SW 1271 (cell line): ENCODE results near the gene PHC1.
"Not testable (repeated sequence)": the region's sequence is repeated elsewhere in the genome, so short reads cannot be mapped to it uniquely, and the experiment has no call there.

ENCODE experiments used
- DNase-seq, 2 experiments: peaks; one replicate each; lab custom pipeline; 2025; lab: John Stamatoyannopoulos, UW

Gene PHC1

DNA sequence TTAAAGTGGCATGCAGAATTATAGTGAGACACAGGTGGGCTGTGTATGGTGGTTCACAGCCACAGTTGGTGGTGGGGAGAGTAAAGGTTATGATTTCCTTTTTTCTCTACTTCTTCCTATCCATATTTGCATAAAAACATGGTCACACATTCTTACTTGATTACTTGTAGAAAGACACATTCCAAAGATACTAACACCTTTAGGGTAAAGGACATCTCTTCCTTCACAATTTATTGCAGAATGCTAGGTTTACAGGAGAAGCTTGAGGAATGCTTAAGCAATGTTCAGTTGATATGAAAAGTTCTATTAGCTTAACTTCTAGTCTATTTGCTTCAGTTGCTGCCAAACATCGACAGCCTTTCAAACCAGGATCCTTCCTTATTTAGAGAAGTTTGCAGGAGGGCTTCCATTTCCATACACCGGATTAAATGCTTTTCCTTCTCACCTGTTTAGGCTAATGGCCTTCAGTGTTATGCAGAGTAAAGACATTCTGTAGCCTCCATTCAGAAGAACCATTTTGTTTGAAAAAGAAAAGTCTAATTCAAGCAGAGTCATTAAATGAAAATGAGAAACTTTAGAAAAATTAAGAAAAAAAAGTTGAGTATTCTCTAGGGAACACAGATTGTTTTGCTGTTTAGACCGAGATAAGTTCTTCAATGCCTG lies 2.6 kb upstream of the PHC1 start:
- no peak for DNase-seq

DNA sequence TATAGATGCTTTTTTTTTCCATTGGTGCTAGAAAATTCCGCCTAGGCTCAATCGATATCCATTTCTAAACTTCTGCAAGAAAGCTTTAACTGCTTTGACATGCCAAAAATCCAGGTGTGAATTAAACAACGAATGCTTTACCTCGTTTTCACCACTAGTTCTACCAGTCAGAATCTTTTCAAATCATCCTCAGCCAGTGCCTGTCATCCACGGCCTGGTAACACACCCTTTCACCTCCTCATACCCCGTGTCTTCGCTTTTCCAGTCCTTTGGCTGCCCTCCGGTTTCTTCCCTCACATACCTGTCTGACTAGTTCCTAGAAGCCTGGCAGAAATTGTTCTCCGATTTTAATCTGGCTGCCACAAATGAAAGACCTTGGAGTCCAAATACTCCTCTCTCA lies 1.4 kb upstream of the PHC1 start:
- peak in 1 of 2 experiments; percentile 18 for DNase-seq

DNA sequence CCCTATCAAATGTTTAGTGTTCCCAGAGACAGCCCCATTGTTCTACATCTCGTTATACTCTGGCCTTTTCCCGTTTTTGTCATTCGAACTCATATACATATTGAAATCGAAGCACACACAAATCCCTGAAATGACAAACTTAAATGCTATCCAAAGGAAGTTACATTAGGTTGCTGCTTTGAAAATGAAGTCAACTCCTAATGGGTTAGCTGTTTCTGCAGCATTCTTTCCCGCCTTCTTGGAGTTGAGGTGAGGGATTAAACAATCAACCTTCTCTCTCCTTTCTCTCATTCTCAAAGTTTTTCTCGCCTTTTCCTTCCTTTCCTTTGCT lies 642 bp upstream of the PHC1 start:
- DNase-seq: no peak

DNA sequence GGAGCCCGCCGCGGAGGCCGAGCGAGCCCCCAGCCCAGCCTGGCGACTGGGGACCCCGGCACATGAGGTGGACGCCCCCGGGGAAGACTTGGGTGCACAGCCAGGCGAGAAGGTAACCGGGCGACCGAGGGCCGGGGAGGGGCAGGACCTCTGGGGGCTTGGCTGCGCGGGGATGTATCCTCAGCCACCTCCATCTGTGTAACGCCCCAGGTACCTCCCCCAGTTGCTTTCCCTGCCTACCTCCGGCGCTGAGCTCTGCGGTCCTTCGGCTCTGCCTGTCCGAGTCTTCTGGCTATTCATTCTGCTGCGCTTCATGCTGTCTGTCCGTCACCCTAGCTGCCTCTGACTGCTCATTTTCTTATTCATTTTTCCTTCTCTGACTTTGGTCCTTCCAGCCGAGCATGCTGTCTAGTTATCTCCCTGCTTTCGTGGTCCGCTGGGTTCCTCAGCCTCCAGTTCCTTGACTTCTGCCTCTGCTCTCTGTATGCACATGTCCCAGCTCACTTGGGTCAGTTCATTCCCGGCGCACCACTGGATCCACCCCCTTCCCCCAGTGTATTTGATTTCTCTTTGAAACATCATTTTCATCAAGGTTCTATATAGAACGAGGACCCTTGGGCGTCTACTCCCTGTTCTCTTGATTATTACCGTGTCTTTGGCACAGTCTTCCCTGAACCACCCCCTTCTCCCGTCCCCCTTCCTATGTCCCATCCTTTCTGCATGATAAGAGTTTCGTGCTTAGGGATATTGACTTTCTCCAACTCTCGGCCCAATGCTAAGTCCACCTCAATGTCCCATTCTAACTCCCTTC lies 612 bp downstream of the PHC1 start:
- DNase-seq: peak; percentile 62 to 86

DNA sequence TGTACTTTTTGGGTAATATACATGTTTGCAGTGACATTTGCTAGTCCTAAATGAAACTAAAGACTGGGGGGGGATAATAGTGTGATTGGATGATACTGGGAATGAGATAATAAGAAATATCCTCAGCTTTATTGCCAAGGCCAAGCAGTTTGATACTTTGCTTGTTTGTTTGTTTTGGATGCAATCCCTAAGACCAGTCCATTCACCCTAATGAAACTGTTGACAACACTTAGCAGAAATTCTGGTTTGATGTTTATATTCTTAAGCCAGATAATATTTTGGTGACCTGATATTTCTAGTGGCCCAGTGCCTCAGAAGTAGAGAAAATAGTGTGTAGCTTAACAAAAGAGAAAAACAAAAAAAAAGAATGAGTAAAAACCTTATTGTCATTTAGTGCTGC lies 1.8 kb downstream of the PHC1 start:
- DNase-seq: no peak

DNA sequence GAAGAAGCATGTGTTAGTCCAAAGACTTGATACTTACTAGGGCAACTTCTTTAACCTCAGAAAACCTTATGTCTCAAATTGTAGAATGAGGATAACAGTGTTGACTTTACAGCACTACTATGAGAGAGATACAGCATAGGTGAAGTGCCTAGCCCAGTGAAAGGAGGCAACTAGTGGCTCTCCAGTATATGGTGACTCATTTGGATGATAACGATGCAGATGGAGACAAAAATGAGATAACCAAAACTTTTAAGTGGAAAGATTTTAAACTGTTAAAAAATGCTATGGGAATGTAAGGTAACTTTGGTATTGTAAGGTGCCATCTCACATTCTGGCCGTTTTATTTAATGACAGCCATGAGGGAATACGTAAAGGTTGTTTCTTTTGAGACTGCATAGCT lies 2.7 kb downstream of the PHC1 start:
- DNase-seq: no peak

DNA sequence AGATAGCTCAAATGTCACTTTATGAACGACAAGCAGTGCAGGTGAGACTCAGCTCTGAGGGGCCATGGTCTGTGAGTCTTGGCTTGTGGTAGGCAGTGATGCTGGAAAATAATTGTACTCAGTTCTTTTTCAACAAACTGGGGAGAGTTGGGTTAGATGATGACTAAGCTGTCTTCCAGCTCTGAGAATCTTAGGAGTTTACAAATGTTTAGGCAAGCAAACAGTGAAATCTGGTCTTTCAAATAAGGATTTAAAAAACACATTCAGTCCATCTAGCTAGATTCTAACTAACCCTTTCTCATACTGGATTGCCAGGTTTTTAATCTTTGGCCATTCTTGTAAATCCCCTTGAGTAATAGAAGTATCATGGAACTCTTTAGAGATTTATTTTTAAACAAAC lies 3.4 kb downstream of the PHC1 start:
- no peak for DNase-seq

DNA sequence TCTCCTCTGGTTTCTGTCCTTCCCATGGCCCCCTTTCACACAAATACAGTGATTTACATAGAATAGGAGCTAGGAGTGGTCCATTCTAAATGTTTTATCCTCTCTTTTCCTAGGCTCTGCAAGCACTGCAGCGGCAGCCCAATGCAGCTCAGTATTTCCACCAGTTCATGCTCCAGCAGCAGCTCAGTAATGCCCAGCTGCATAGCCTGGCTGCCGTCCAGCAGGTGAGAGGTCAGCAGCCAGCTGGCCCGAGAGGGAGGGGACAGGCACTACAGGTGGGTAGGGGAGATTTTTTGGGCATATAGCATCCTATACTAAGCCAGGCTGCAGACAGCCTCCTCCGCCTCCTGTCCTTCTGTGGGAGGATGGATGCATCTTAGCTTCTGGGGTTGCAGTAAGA lies 5.3 kb downstream of the PHC1 start:
- not testable (repeated sequence) for DNase-seq

DNA sequence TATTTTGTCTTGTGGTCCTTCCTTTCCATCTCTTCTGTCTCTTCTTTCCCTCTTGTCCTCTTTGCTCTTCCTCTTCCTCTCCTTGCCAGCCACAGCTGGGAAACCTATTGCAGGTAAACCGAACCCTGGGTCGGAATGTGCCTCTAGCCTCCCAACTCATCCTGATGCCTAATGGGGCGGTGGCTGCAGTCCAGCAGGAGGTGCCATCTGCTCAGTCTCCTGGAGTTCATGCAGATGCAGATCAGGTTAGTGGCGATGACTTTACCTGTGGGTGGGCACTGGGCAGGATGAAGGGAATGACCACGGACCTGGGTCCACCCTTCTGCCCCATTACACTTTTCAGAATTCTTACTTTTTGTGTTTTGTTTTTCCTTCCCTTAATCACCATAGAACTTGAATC lies 8.2 kb downstream of the PHC1 start:
- no peak for DNase-seq

DNA sequence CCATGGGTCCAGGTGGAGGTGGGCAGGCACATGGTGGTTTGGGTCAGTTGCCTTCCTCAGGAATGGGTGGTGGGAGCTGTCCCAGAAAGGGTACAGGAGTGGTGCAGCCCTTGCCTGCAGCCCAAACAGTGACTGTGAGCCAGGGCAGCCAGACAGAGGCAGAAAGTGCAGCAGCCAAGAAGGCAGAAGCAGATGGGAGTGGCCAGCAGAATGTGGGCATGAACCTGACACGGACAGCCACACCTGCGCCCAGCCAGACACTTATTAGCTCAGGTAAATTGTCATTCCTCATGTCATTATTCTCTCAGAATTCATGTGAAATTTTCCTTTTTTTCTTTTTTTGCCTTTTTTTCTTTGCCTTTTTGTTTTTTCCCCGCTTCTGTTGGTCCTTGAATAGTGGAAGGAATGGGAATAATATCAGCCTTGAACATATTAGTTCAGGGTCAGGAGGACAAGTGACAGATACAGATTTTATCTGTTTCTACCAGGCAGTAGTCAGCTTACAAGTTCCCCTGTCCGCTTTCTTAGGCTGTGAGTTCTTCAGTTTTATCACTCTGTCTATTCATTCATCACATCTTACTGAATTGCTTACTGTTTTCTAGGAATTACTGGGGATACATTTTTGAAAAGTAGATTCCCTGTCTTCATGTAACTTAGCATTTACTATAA lies 16.5 kb downstream of the PHC1 start:
- not testable (repeated sequence) for DNase-seq

DNA sequence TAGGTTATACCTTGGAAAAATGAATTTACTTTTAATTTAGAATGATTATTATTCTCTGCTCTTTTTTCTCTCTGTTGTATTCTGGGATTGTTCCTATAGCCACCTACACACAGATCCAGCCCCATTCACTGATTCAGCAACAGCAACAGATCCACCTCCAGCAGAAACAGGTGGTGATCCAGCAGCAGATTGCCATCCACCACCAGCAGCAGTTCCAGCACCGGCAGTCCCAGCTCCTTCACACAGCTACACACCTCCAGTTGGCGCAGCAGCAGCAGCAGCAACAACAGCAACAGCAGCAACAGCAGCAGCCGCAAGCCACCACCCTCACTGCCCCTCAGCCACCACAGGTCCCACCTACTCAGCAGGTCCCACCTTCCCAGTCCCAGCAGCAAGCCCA lies 18.2 kb downstream of the PHC1 start:
- not testable (repeated sequence) for DNase-seq

DNA sequence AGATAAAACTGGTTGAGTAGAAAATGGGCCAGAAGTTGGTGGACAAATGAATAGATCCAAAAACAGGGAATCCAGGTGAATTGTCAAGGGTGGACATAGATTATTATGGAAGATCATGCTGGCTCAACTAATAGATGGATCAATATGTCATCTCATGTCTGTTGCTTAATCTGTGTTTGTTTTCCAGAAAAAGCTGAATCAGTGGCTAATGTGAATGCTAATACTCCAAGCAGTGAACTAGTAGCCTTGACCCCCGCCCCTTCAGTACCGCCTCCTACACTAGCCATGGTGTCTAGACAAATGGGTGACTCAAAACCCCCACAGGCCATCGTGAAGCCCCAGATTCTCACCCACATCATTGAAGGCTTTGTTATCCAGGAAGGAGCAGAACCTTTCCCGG lies 19.8 kb downstream of the PHC1 start:
- not testable (repeated sequence) for DNase-seq

DNA sequence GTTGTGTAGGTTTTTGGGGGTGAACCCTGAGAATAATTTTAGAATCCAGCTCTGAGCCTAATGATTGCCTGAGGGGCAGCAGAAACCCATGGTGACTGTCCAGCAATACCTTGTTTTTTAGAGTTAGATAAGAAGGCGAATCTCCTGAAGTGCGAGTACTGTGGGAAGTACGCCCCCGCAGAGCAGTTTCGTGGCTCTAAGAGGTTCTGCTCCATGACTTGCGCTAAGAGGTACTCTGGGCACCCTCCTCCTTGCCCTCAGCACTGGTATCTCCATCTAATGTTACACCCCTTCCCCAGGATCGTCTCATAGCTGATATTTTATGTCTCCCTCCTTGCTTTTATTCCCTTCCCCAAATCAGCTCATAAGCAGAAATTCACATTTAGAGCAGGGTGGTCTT lies 22.4 kb downstream of the PHC1 start:
- no peak for DNase-seq

DNA sequence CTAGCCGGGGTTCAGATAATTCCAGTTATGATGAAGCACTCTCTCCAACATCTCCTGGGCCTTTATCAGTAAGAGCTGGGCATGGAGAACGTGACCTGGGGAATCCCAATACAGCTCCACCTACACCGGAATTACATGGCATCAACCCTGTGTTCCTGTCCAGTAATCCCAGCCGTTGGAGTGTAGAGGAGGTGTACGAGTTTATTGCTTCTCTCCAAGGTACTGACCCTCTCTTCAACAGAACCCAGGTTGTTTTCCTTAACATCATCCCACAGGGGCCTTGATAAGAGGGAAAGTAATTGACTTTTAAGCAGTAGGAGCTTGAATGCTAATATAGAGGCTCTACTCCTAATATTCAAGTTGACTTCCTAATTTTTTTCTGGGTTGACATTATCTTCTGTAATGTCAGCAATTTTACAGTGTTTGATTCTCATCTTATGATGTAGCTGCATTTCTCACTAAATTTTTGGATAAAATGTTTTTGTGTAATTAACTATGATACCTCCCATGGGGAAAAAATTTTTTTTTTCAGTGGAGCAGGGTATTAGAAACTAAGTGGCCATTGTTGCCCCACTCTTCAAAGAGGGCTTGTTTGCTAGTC lies 23.6 kb downstream of the PHC1 start:
- DNase-seq: not testable (repeated sequence)

DNA sequence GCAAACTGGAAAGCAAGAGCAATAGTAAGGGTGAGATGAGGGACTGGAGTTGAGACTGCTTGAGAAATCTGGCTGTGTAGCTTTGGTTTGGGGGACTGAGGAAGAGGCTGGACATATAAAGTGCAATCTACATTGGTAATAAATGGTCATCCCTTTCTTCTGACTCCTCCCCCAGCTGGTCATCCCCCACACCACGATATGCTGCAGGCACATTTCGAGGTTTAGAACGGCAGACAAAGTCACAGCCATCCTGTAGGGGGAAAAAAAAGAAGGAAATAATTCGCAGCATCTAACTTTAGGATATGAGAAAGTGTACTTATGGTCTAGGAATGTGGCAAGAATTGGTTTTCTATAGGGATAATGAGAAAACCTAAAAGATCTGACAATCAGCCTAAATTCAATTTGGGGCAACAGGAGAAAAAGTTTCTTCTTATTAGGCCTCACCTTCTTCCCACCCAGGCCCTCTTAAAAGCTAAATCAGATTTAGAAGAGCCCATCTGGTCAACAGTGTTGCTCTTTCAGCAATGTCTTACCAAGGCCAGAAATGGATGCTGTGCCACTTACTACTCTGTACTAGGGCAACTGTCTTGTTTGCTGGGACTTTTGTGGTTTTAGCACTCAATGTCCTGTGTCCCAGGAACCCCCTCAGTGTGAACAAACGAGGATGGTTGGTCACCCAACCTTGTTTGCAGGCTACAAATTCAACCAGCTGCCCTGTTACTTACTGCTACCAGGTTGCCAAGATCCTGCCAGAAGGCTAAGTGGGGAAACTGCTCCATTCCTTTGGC lies 27.6 kb downstream of the PHC1 start:
- DNase-seq: no peak

DNA sequence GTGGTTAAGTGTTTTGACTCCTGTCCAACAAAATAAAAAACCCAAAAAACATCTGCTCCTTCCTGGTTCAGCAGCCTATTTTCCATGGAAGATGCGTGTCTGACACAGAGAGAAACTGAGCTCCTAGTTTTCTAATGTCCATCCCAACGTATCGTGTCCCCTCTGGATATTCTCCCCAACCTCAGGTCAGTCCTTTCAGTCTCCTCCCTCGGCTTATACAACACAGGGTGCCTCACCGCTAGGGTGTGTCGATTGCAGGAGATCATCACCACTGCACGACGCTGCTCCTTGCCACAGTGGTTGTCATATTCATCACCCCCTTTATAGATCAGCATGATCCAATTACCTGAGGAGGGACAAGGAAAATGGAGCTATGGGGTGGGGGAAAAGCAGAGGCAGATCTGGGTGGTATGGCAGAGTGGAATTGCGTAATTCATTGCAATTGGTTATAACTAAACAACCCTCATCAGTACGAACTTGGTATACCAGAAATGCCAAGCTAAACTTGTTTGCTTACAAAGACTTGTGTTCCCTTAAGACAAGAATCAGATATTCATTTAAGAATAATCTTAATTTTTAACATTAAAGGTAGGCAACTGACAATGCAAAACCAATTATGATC lies 29.4 kb downstream of the PHC1 start:
- no peak for DNase-seq

DNA sequence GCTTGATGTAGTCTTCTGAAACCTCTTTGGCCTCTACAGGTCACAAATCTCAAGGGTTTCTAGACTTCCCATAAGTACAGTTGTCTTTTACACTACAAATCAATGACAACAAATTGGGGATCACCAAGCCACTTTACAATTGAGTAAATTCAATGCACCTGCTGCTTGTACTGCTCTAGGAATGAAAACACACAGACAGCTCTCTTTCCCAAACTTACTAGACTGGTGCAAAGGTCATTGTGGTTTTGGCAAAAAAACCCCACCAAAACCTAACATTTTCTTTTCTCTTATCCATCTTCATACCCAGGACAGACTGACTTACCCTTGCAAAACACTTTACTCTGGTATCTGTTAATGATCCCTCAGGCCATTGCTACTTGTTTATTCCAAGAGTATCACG lies 32.4 kb downstream of the PHC1 start:
- DNase-seq: no peak

DNA sequence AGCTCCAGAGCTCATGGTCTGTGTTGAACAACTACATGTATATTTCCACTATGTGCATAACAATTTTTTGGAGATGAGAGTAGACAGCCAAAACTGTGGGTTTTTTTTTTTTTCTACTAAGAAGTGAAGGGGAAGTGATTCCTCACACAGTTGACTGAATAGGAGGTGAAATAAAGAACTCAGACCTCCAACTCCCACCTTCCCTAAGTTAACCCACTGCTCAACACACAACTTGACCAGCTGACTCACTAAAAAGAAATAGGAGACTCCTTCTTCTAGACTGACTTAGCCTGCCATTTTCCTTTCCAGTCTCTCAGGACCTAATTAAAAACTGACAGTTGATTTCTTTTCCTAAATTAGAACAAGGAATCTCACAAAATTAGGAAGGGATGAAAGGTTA lies 33.4 kb downstream of the PHC1 start:
- DNase-seq: no peak

DNA sequence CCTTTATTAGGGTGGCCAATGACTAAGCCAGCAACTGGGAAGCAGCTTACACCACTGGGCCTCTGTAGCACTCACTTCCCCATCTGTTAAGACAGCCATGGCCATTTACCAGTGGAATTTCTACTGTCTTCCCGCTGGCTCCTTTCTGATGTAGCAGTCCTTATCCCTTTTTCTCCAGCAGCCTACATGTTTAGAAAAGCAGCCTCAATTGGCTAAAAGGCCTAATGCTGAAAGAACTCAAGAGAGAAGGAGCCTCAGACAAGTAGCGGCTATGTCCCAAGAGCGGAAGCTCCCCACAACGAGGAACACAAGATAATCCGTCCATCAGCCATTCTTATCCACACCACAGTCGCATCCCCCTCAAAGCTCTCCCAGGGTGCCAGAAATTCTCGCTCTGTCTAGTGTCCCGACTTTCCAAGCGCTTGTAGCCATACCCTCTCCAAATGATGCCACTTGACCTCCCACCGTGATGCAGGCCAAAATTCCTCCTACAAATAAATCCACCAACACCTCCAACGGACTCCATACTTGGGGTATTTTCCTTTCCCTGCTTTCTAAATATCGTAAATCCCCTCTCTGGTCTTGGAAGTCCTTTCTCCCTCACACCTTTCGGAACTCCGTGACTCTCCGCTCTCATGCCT lies 34.5 kb downstream of the PHC1 start:
- DNase-seq: peak in 1 of 2 experiments; percentile 27

DNA sequence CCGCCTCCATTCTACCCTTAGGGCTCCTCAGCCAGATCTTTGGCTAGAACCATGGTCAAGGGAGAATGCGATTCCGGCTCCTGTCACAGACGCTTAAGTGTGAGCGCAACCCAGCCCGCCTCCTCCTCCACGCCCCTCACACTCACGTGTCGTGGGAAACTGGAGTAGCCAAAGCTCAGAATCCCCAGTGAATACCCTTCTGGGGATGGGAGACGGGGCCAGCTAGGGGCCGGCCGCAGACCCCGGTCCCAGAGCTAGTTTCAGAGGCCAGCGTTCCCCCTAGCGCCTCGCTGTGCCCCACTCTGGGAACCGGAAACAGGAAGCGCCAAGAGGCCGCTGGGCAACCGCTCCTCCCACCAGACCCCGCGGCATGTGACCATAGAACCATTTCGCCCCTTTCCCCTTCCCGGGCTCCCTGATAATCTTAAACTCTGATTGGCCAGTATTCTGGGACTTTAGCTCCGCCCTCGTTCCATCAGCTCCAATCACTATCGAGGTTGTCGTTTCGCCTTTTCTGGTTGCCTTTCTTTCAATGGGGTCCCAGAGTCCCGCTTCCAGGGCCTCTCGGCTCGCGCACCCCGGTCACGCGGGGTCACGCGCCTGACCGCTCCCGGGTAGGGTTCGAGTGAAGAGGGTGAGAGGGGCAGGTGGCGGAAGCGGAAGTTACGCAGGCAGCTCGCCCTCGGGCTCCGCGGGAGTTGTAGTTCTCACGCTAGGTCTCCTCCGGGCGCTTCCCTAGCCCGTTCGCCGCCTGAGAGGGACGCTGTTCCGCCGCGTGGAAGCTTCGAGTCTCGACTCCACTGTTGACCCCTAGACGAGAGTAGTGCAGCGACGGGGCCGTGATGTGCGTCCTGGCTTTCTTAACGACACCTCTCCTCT lies 35.3 kb downstream of the PHC1 start, which contains the start of gene M6PR:
Gene M6PR, minus strand, starts transcription at position 304 of the 879 bp plus-strand sequence. CDS start 3,241 bp downstream, outside the sequence.
- peak; percentile 99 to 100 for DNase-seq
